ENCODE measurements around the gene SLC46A3. TPM values are rescaled to one million over a fixed set of nuclear protein-coding genes. Genes with fewer than 3 reads are reported as not detected.
"Not testable (repeated sequence)": the region's sequence is repeated elsewhere in the genome, so short reads cannot be mapped to it uniquely, and the experiment has no call there.

The SLC46A3 gene
- total and polyA plus RNA-seq, 2 donors (not counting 1 experiment from before 2014, with no cell fraction given), result 13.1 to 19.0 TPM

GRCh38 chr13:28743020-28743419 is 24.2 kb upstream of the SLC46A3 start:
- TF ChIP-seq, protein P1, sequence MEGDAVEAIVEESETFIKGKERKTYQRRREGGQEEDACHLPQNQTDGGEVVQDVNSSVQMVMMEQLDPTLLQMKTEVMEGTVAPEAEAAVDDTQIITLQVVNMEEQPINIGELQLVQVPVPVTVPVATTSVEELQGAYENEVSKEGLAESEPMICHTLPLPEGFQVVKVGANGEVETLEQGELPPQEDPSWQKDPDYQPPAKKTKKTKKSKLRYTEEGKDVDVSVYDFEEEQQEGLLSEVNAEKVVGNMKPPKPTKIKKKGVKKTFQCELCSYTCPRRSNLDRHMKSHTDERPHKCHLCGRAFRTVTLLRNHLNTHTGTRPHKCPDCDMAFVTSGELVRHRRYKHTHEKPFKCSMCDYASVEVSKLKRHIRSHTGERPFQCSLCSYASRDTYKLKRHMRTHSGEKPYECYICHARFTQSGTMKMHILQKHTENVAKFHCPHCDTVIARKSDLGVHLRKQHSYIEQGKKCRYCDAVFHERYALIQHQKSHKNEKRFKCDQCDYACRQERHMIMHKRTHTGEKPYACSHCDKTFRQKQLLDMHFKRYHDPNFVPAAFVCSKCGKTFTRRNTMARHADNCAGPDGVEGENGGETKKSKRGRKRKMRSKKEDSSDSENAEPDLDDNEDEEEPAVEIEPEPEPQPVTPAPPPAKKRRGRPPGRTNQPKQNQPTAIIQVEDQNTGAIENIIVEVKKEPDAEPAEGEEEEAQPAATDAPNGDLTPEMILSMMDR (IDR thresholded peaks at IDR 0.05), result no peak
- no peak for TF ChIP-seq EZH2 (IDR thresholded peaks at IDR 0.05; ENCODE audit: borderline replicate concordance, insufficient read depth, low read depth, low read length, poor library complexity, severe bottlenecking)

GRCh38 chr13:28742445-28742844 is 23.7 kb upstream of the SLC46A3 start:
- H3K4me1 Mint-ChIP-seq; H3K4me2 ChIP-seq (replicated peaks; ENCODE audit: low read depth, low read length, poor library complexity, severe bottlenecking); H3K9me3 ChIP-seq (ENCODE audit: control extremely low read depth in 1 of 3, control insufficient read depth in 2 of 3, insufficient read depth in 1 of 3, low read length in 2 of 3); H4K20me1 ChIP-seq (ENCODE audit: control insufficient read depth, insufficient read depth, low read length, poor library complexity, severe bottlenecking); H3K4me3 ChIP-seq (ENCODE audit: control extremely low read depth in 1 of 5, extremely low read depth in 1 of 5, insufficient read depth in 1 of 5, low read depth in 2 of 5, low read length in 4 of 5); CTCF ChIA-PET; H3K4me3 Mint-ChIP-seq; POLR2A ChIA-PET; H3K27me3 Mint-ChIP-seq; intact Hi-C loops (cut with micrococcal nuclease); H3K4me1 ChIP-seq (ENCODE audit: control insufficient read depth in 2 of 2, insufficient read depth in 2 of 2, low read length in 2 of 2); H2AFZ ChIP-seq (ENCODE audit: insufficient read depth, low read depth, low read length, poor library complexity, severe bottlenecking); ATAC-seq (ENCODE audit: low read depth); H3K27ac ChIP-seq (ENCODE audit: low read length in 2 of 2); H3K27me3 ChIP-seq (replicated peaks in 1 of 4; ENCODE audit: control extremely low read depth in 1 of 4, control insufficient read depth in 3 of 4, insufficient read depth in 4 of 4, low read length in 3 of 4); H3K9ac ChIP-seq (ENCODE audit: low read length); H3K36me3 ChIP-seq (replicated peaks in 1 of 2; ENCODE audit: control extremely low read depth in 1 of 2, control insufficient read depth in 1 of 2, extremely low read depth in 1 of 2, insufficient read depth in 2 of 2, low read length in 1 of 2); H3K9me3 Mint-ChIP-seq (ENCODE audit: insufficient read depth); DNase-seq; H3K79me2 ChIP-seq (ENCODE audit: control insufficient read depth, insufficient read depth, low read length); H3K27ac Mint-ChIP-seq: not testable (repeated sequence)
- 93% methylated on average over 3 of the region's 11 CpGs for WGBS (ENCODE audit: insufficient coverage)

More at GRCh38 chr13:28743020-28743419, 24.2 kb upstream of the SLC46A3 start:
- H3K9ac ChIP-seq (ENCODE audit: low read length), result no peak overlapping the region
- H2AFZ ChIP-seq (ENCODE audit: insufficient read depth, low read depth, low read length, poor library complexity, severe bottlenecking), result no peak overlapping the region
- no peaks in the 10 kb centered on the region for H3K9me3 Mint-ChIP-seq (ENCODE audit: insufficient read depth)
- no peaks in the 10 kb centered on the region for H3K4me1 ChIP-seq (ENCODE audit: control insufficient read depth in 2 of 2, insufficient read depth in 2 of 2, low read length in 2 of 2)
- intact Hi-C loops (cut with micrococcal nuclease), result no loop called here
- no peaks in the 10 kb centered on the region for H3K79me2 ChIP-seq (ENCODE audit: control insufficient read depth, insufficient read depth, low read length)
- ChIA-PET POLR2A (no interaction called here), CTCF (no interaction called here)
- H3K27me3 Mint-ChIP-seq, result no peaks in the 10 kb centered on the region
- no peaks in the 10 kb centered on the region for H3K4me1 Mint-ChIP-seq
- H3K4me3 ChIP-seq (ENCODE audit: control extremely low read depth in 1 of 5, extremely low read depth in 1 of 5, insufficient read depth in 1 of 5, low read depth in 2 of 5, low read length in 4 of 5), result no peak overlapping the region
- no peak overlapping the region for H3K27ac Mint-ChIP-seq
- DNase-seq (no peak), ATAC-seq (ENCODE audit: low read depth) (no peak)
- peaks cover 0 to 3% (median 0%) of the 10 kb centered on the region in 4 experiments for H3K27me3 ChIP-seq (replicated peaks in 1 of 4; ENCODE audit: control extremely low read depth in 1 of 4, control insufficient read depth in 3 of 4, insufficient read depth in 4 of 4, low read length in 3 of 4)
- H3K36me3 ChIP-seq (replicated peaks in 1 of 2; ENCODE audit: control extremely low read depth in 1 of 2, control insufficient read depth in 1 of 2, extremely low read depth in 1 of 2, insufficient read depth in 2 of 2, low read length in 1 of 2), result no peaks in the 10 kb centered on the region
- no CpG with 5 or more reads among the region's 3 CpGs for WGBS (ENCODE audit: insufficient coverage)
- H4K20me1 ChIP-seq (ENCODE audit: control insufficient read depth, insufficient read depth, low read length, poor library complexity, severe bottlenecking), result no peaks in the 10 kb centered on the region
- no peak overlapping the region for H3K27ac ChIP-seq (ENCODE audit: low read length in 2 of 2)
- no peak overlapping the region for H3K4me3 Mint-ChIP-seq
- H3K4me2 ChIP-seq (replicated peaks; ENCODE audit: low read depth, low read length, poor library complexity, severe bottlenecking), result no peak overlapping the region
- no peaks in the 10 kb centered on the region for H3K9me3 ChIP-seq (ENCODE audit: control extremely low read depth in 1 of 3, control insufficient read depth in 2 of 3, insufficient read depth in 1 of 3, low read length in 2 of 3)
